Kidney (tissue), 14 donors: ENCODE measurements around the gene HELB. TPM values are rescaled to one million over a fixed set of nuclear protein-coding genes. Genes with fewer than 3 reads are reported as not detected.

Experiments used
- DNase-seq, 5 donors: peaks; one replicate each; pipeline ENCODE4 v3.0.0-alpha.2; 2013 to 2020
- FAIRE-seq: peaks from 2 replicates; lab custom pipeline; 2012; peaks lifted over from hg19 to GRCh38; lab: Jason Lieb, UNC
- H3K27ac ChIP-seq, 2 donors: one replicate each; pipeline ENCODE4 v1.7.0; 2013; ENCODE audit warnings: low read depth in 2 of 2, low read length in 2 of 2, inconsistent platforms in 1 of 2
- H3K27me3 ChIP-seq: one replicate; pipeline ENCODE4 v1.7.1; 2013; ENCODE audit warnings: low read length, inconsistent platforms; ENCODE audit not compliant: control insufficient read depth, insufficient read depth
- H3K36me3 ChIP-seq, 3 donors: one replicate each; pipeline versions ENCODE4 v1.7.0 to v1.7.1; 2013; ENCODE audit warnings: low read length in 3 of 3, control low read depth in 1 of 3, inconsistent platforms in 1 of 3; ENCODE audit not compliant: insufficient read depth in 3 of 3, control insufficient read depth in 2 of 3
- H3K4me1 ChIP-seq, 3 donors: one replicate each; pipeline versions ENCODE4 v1.7.0 to v1.7.1; 2013; ENCODE audit warnings: low read length in 3 of 3, inconsistent platforms in 1 of 3, low read depth in 1 of 3; ENCODE audit not compliant: control insufficient read depth in 2 of 3, insufficient read depth in 2 of 3
- H3K4me3 ChIP-seq, 3 donors: one replicate each; pipeline versions ENCODE4 v1.7.0 to v1.8.1; 2013; ENCODE audit warnings: low read length in 3 of 3, control low read depth in 1 of 3, inconsistent platforms in 1 of 3
- H3K9ac ChIP-seq, 3 donors: one replicate each; pipeline versions ENCODE4 v1.7.0 to v1.7.1; 2013; ENCODE audit warnings: low read length in 3 of 3, control low read depth in 1 of 3, inconsistent platforms in 1 of 3
- H3K9me3 ChIP-seq, 3 donors: one replicate each; pipeline versions ENCODE4 v1.7.0 to v1.7.1; 2013; ENCODE audit warnings: low read length in 3 of 3, control low read depth in 1 of 3, inconsistent platforms in 1 of 3; ENCODE audit not compliant: control insufficient read depth in 2 of 3, insufficient read depth in 1 of 3
- CTCF ChIP-seq: IDR thresholded peaks from 3 replicates; pipeline ENCODE4 v1.5.1; 2012; ENCODE audit warnings: mild to moderate bottlenecking, moderate library complexity, borderline replicate concordance; ENCODE audit not compliant: insufficient read depth; ENCODE audit errors: extremely low read depth
- intact Hi-C: fragments of 100-400 bp; cut with DNase I; formaldehyde crosslinking; loops from one replicate; pipeline ENCODE4 v1.11.1; 2022
- polyA plus RNA-seq: library from polyadenylated mRNA; stranded (reverse); fragments of 350-450 nt; fragmentation: Illumina TruSeq; extraction: RNeasy Lipid Tissue Mini Kit (QIAGEN cat#74804); gene quantifications from one replicate; pipeline ENCODE4 v1.2.3, GENCODE V29; 2014; ENCODE audit warnings: low read depth, low replicate concordance; ENCODE audit not compliant: insufficient read depth
- total RNA-seq: library from RNA; stranded (reverse); fragmentation: NEBNext Ultra II Directional; extraction: Animal tissue kit (Norgen Biotek cat#: 25700); gene quantifications from one replicate; pipeline ENCODE4 v1.2.1, GENCODE V29; 2021
- donor health status: control.
- donor health status: control.
- donor health status: control.
- donor health status: control.
- donor health status: control.
- donor health status: DM: yes; HTN: yes; CAD: no.
- donor health status: Normal renal cell carcinoma (clear cell type).

HELB gene
- total and polyA plus RNA-seq, 2 donors from 2014 or later = 0.41 to 7.3 TPM

GRCh38 chr12:66365718-66366490 is 63.6 kb downstream of the HELB start:
- FAIRE-seq (no peak), DNase-seq (no peak)
- Histone ChIP-seq H3K9me3 (no peaks in the 10 kb centered on the region), H3K9ac (no peak overlapping the region), H3K4me1 (no peaks in the 10 kb centered on the region), H3K36me3 (no peaks in the 10 kb centered on the region), H3K4me3 (no peak overlapping the region), H3K27me3 (no peaks in the 10 kb centered on the region), H3K27ac (no peak overlapping the region)
- TF ChIP-seq CTCF = no peak
- intact Hi-C loops = no loop called here

DNA sequence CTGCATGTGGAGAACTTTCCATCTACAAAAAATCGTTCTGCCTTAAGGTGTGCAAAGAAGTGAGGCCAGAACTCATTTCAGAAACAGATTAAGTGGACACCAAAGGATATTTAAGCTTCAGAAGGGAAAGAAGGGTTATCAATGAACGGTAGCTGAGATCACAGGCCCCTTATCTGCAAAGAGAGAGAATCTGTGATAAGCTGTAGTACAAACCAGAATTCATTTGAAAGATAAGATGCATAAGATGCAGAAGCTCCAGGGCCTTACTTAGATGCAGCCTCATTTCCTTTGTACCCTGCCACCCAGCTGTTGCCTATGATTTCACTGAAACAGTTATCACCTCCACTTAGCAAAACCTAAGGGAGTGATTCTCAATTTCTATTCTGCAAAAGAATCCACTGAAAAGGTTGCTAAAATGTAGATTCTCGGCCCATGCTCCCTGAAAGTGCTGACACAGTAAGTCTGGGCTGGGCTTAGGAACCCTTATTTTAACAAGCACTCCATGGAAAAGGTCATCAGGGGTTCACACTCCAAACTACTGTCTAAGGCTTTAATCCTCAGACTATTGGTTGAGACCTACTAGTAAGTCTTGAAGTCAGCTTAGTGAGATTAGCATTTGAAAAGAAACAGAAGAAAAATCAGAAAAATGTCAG is 64.8 kb downstream of the HELB start:
- FAIRE-seq (no peak), DNase-seq (no peak)
- TF ChIP-seq CTCF = no peak
- Histone ChIP-seq H3K27me3 (no peaks in the 10 kb centered on the region), H3K36me3 (no peaks in the 10 kb centered on the region), H3K27ac (no peak overlapping the region), H3K9me3 (no peaks in the 10 kb centered on the region), H3K4me3 (no peak overlapping the region), H3K4me1 (no peaks in the 10 kb centered on the region), H3K9ac (no peak overlapping the region)
- intact Hi-C loops = no loop called here

DNA sequence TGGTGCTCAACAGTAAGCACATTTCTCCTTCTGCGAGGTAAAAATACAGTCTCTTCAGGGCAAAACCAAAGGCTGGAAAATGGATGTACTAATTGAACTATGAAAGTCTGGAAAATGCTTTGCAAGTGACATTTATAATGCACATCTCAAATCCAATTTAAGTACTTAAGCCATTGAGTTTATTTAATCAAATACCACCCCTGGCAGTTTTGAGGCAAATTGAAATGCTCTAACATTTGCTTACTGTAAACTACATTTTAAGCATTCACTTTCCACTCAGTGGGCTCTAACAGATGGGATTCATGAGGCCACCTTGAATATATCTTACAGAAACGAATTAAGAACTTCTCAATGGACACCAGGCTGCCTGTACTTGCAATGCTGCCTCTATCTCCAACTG is 69.7 kb downstream of the HELB start:
- FAIRE-seq (no peak), DNase-seq (no peak)
- Histone ChIP-seq H3K4me3 (no peak overlapping the region), H3K27ac (no peak overlapping the region), H3K9ac (no peak overlapping the region), H3K27me3 (no peaks in the 10 kb centered on the region), H3K9me3 (no peaks in the 10 kb centered on the region), H3K4me1 (no peaks in the 10 kb centered on the region), H3K36me3 (no peaks in the 10 kb centered on the region)
- intact Hi-C loops = no loop called here
- TF ChIP-seq CTCF = no peak
